Fibroblast of gingiva (primary cell): ENCODE measurements around the gene NOS1AP.
"Not testable (repeated sequence)": the region's sequence is repeated elsewhere in the genome, so short reads cannot be mapped to it uniquely, and the experiment has no call there.

Source experiments
- DNase-seq: peaks from one replicate; pipeline ENCODE4 v3.0.0-alpha.2; 2011; ENCODE audit warnings: low read depth

Gene NOS1AP

DNA sequence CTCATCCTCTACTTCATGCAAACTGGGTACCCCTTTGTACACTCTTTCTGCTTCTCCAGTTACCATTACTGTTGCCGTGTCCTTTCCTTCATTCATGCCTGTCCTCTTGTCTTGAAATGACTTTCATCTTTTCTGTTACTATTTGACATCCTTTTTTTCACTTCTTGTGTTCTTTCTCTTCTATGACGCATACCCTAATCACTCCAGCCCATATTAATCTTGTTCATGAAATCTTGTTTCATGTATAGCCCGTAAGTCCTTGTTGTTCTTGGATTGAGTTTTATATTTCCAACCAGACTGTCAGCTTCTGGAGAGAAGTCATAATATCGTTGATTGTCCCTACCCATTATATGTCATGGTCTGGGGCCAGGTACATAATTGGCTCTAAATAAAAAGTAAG lies 126.1 kb downstream of the NOS1AP start:
- DNase-seq, result no peak

DNA sequence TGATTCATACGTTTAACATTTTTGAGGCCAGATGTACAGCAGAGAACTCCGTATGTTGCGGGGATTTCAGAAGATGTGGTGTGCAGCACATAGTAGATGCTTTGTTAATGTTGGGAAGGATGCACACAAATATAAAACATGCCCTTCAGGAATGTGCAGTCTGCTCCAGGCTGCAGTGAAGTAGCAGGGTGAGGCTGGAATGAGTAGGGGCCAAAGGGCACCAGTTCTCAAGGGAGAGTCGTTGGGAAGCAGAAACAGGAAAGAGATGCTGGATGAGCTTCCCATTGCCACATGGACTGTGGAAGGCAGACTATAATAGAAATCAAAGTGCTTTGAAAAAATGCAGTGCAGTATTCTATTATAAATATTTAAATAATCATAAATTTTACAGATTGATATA lies 126.9 kb downstream of the NOS1AP start:
- DNase-seq, result no peak

- no peak for DNase-seq
Measured at GRCh38 chr1:162197041-162197531, 127.6 kb downstream of the NOS1AP start.

- DNase-seq, result no peak
Measured at GRCh38 chr1:162197615-162198421, 128.3 kb downstream of the NOS1AP start.

DNA sequence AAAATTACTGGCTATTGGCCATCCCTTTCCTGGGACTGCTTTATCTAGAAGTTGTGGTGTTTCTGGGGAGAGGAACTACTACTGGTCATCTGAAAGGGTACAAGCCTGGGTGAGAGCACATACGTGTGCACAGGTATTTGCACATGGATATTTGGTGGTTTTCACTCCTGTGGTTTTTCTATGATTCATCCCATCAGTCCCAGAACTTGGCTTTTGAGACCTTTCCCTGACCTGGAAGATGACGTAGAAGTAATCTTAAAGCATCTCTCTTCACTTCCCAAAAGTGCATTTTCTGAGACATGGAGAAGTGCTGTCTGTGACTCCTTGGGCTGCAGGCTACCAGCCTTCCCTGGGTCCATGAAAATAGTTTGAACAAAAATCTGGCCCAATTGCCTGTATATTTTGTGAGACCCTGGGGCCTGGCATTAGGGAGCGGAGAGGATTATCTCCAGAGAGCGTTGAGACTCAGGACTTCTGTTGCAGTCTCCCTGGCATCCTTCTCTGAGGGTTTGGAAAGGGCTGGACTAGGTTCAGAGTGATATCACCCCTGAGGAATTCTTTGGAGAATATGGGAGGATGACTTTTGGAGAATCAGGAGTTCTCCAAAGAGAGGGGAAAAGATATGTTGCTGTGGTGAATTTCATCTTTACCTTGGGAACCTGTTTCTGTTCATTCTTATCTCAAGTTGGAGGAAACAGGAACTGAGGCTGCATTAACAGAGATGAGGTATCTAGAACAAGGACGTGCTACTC lies 130.8 kb downstream of the NOS1AP start:
- no peak for DNase-seq

GRCh38 chr1:162201062-162201461 lies 131.6 kb downstream of the NOS1AP start:
- not testable (repeated sequence) for DNase-seq

- DNase-seq, result no peak
Measured at GRCh38 chr1:162204129-162204822, 134.8 kb downstream of the NOS1AP start.

- no peak for DNase-seq
Measured at GRCh38 chr1:162204823-162205155, 135.3 kb downstream of the NOS1AP start.

DNA sequence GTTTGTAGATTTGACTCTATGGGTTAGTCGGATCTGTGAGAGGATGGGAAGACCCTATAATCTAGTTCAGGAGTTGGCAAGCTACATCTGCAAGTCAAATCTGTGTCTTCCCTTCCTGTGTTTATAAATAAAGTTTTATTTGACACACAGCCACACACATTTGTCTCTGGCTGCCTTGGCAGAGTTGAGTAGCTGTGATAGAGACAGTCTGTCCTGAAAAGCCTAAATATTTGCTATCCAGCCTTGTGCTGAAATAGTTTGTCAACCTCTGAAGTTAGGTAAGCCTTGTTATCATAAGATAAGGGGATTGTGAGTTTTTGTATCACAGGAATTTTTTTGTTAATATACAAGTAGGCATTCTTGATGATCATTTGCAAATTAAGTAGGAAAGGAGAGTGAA lies 136.8 kb downstream of the NOS1AP start:
- no peak for DNase-seq

DNA sequence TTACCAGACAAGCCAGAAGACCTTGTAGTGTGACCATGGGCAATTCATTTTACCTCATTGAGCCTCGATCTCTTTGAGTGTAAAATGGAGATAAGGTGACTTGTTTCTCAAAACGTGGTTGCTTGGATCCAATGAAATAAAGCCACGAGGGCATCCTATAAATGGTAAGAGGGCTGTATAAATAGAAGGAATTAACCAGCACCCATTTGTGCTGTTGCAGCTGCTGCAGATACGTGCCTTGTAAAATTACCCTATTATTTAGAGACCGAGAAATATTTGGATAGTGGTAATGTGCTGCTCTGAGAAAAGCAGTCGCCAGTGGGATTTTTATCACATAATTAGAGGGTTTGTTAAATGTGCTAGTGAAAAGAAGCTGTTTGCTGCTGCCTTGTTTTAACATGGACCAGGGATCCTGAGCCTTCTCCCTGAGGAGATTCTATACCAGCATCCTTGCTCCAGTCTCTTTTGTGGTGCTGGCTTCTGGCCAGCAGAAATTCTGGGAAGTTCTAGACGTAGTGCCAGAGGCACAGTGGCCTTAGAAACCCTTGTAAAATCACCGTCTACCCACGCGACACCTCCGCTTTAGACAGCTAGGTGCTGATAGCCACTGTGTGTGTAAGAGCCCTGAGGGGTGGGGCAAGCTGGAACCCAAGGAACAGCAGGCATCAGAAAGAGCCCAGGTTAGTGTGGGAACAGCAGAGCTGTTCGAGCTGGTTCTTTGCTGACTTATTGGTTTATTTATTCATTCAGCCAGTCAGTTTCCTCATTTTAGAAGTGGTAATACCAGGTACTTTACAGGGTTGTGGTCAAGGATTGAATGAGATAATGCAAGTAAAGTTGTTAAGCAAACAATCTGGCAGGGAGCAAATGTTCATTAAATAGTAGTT lies 137.5 kb downstream of the NOS1AP start:
- no peak for DNase-seq

DNA sequence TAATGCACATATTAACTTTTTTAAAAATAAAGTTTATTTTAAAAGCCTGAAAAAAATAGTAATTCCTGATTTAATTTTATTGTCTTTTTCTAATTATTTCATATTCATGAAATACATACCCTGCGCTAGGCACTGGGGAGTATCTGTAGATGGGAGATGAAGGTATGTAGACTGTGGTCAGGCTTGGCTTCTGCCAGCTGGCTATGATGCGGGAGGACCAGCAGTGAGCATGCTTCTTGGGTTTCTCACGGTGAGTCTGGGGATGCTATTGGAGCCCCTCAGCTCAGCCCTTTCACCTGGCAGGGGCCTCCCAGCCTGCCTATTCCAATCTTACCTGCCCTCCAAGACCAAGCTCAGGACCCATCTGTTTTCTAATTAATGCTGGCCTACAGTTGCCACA lies 138.4 kb downstream of the NOS1AP start:
- no peak for DNase-seq

DNA sequence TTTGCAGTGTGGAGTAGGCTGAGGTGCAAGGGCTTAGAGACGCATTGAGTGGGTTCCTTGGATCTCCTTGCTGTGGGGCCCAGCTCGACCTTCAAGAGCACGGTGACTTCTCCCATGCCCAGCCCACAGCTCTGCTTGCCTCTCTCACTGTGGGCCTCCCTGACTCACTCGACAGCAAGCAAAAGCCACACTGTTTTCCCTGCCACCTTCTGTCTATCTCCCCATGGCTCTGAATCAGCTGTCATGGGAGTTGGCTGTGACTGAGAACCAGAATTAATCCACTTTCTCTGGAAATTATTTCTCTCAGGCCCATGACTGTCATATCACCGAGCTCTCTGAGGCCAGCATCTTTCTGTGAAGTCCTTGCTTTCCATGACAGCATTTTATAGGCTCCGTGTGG lies 140.7 kb downstream of the NOS1AP start:
- no peak for DNase-seq

DNA sequence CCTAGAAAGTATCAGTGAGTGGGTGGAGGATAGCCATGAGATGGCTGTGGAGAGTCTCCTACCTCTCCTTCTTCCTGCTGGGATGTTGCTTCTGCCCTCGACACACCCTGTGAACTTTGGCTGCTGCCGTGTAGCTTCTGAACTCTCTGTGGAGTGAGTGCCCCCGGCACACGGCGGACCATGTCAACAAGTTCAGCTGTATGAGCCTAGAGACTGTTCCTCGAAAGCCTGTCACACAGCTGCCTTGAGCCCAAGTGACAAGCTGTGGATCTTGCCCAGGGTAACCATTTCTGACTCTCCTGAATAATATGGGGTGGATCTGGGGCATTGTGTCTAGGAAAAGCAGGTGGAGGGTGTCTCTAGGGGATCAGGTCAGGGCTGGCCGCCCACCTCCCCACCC lies 143.2 kb downstream of the NOS1AP start:
- no peak for DNase-seq

- peak; percentile 31 for DNase-seq
Measured at GRCh38 chr1:162213281-162213912, 143.9 kb downstream of the NOS1AP start.

GRCh38 chr1:162214202-162214601 lies 144.7 kb downstream of the NOS1AP start:
- DNase-seq, result no peak

DNA sequence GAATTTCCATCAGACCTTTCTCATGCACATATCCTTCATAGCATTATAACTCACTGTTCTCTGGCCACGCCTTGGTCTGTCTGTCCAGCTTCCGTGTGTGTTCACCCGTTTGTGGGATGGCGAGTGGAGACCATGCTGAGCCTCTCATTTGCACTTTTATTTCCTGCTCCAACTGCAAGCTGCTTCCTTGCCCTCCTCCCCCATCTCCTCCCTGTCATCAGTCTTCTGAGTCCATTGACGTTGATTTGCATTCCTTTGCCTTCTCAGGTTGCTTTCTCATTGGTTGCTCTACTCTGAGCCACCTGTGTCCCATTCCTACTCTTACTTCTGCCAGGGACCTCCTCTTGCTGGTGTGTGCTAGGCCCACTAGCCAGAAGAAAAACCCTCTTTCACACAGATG lies 146.4 kb downstream of the NOS1AP start:
- DNase-seq, result no peak

DNA sequence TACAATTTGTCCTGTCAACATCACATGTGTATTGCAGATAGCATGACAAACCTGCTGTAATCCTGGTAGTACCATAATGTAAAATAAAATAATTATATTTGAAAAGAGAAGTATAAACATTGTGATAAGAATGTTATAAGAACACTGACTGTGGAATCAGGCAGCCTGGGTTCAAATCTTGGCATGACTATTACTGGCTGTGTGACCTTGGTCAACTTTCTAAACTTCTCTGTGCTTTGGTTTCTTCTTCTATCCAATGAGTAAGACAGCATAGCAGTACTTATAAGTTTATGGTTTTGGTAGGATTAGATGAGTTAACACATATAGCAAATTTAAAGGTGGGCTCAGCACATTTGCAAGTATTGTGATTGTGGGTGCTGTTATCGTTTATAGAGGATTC lies 147.1 kb downstream of the NOS1AP start:
- no peak for DNase-seq

- DNase-seq, result no peak
Measured at GRCh38 chr1:162217706-162218105, 148.2 kb downstream of the NOS1AP start.

DNA sequence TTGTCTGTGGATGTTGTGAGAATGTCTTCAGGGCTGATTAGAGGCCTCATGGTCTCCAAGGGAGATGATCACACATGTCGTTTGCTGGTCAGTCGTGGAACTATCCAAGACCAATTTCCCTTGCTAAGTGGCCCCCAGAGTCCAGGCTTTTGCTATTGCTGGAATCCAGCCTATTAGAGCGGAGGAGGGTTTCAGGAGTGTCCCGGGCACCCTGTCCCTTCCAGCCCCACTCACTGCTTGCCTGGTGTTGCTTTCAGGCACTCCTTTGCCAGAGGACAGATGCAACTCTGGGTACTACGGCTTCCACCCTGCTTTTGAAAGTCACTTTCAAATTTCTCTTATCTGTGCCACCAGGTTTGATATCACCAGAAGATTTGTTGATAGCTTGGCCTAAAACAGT lies 149.1 kb downstream of the NOS1AP start:
- DNase-seq, result no peak

GRCh38 chr1:162218975-162219374 lies 149.5 kb downstream of the NOS1AP start:
- no peak for DNase-seq

DNA sequence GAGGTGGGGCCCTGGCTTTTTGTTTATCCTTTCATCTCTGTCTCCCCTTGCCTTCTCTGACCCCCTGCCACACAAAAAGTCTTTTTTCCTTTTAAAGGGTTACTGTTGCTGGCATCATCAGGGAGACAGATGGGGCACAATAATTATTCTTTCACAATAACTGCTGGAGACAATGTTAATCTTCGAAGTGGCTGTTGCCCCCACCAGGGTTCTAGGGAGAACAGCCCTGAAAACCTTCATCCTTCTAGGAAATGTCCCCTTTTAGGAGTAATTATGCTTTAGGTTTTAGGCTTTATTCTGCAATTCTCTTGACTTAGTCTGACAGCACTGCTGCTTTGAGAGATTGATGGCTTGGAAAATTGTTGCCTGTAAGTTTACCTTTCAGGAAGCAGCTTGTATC lies 150.0 kb downstream of the NOS1AP start:
- no peak for DNase-seq
